ENCODE measurements around the gene ANKS3.

ANKS3 gene

GRCh38 chr16:4689864-4690704, 44.0 kb downstream of the ANKS3 start:
- peaks cover 11% of the 10 kb centered on the region for H3K36me3 ChIP-seq (ENCODE audit: control insufficient read depth, insufficient read depth, low read length)
- no peaks in the 10 kb centered on the region for H3K27me3 ChIP-seq (ENCODE audit: control insufficient read depth, insufficient read depth, low read length)
- H3K9ac ChIP-seq (ENCODE audit: low read length): no peak overlapping the region
- H3K4me1 ChIP-seq (ENCODE audit: control insufficient read depth, insufficient read depth, low read length): peaks cover 3% of the 10 kb centered on the region
- no peak overlapping the region for H3K4me3 ChIP-seq (ENCODE audit: low read length)
- no peak overlapping the region for H3K27ac ChIP-seq (ENCODE audit: low read depth, low read length)

GRCh38 chr16:4689091-4689671, 44.9 kb downstream of the ANKS3 start:
- no peaks in the 10 kb centered on the region for H3K27me3 ChIP-seq (ENCODE audit: control insufficient read depth, insufficient read depth, low read length)
- H3K9ac ChIP-seq (ENCODE audit: low read length): no peak overlapping the region
- peaks cover 3% of the 10 kb centered on the region for H3K4me1 ChIP-seq (ENCODE audit: control insufficient read depth, insufficient read depth, low read length)
- no peak overlapping the region for H3K4me3 ChIP-seq (ENCODE audit: low read length)
- H3K27ac ChIP-seq (ENCODE audit: low read depth, low read length): no peak overlapping the region
- H3K36me3 ChIP-seq (ENCODE audit: control insufficient read depth, insufficient read depth, low read length): peaks cover 16% of the 10 kb centered on the region

- Histone ChIP-seq H3K27ac (ENCODE audit: low read depth, low read length) (no peak overlapping the region), H3K27me3 (ENCODE audit: control insufficient read depth, insufficient read depth, low read length) (no peaks in the 10 kb centered on the region), H3K4me3 (ENCODE audit: low read length) (no peak overlapping the region), H3K4me1 (ENCODE audit: control insufficient read depth, insufficient read depth, low read length) (peaks cover 3% of the 10 kb centered on the region), H3K36me3 (ENCODE audit: control insufficient read depth, insufficient read depth, low read length) (peaks cover 20% of the 10 kb centered on the region), H3K9ac (ENCODE audit: low read length) (no peak overlapping the region)
Measured at GRCh38 chr16:4688674-4689045, 45.4 kb downstream of the ANKS3 start.

- peaks cover 20% of the 10 kb centered on the region for H3K36me3 ChIP-seq (ENCODE audit: control insufficient read depth, insufficient read depth, low read length)
Measured at GRCh38 chr16:4687946-4688673, 46.0 kb downstream of the ANKS3 start.

GRCh38 chr16:4687416-4687815, 46.7 kb downstream of the ANKS3 start:
- no peaks in the 10 kb centered on the region for H3K27me3 ChIP-seq (ENCODE audit: control insufficient read depth, insufficient read depth, low read length)
- H3K36me3 ChIP-seq (ENCODE audit: control insufficient read depth, insufficient read depth, low read length): peaks cover 20% of the 10 kb centered on the region
- H3K9ac ChIP-seq (ENCODE audit: low read length): no peak overlapping the region
- no peak overlapping the region for H3K4me3 ChIP-seq (ENCODE audit: low read length)
- H3K4me1 ChIP-seq (ENCODE audit: control insufficient read depth, insufficient read depth, low read length): no peaks in the 10 kb centered on the region
- no peak overlapping the region for H3K27ac ChIP-seq (ENCODE audit: low read depth, low read length)

More at GRCh38 chr16:4687946-4688673, 46.0 kb downstream of the ANKS3 start:
- Histone ChIP-seq H3K4me1 (ENCODE audit: control insufficient read depth, insufficient read depth, low read length) (peaks cover 3% of the 10 kb centered on the region), H3K27ac (ENCODE audit: low read depth, low read length) (no peak overlapping the region), H3K4me3 (ENCODE audit: low read length) (no peak overlapping the region), H3K27me3 (ENCODE audit: control insufficient read depth, insufficient read depth, low read length) (no peaks in the 10 kb centered on the region), H3K9ac (ENCODE audit: low read length) (no peak overlapping the region)

- Histone ChIP-seq H3K36me3 (ENCODE audit: control insufficient read depth, insufficient read depth, low read length) (peaks cover 20% of the 10 kb centered on the region), H3K27ac (ENCODE audit: low read depth, low read length) (no peak overlapping the region), H3K27me3 (ENCODE audit: control insufficient read depth, insufficient read depth, low read length) (no peaks in the 10 kb centered on the region), H3K9ac (ENCODE audit: low read length) (no peak overlapping the region), H3K4me3 (ENCODE audit: low read length) (no peak overlapping the region), H3K4me1 (ENCODE audit: control insufficient read depth, insufficient read depth, low read length) (no peaks in the 10 kb centered on the region)
Measured at GRCh38 chr16:4686497-4687210, 47.4 kb downstream of the ANKS3 start.

- no peak overlapping the region for H3K4me3 ChIP-seq (ENCODE audit: low read length)
- no peaks in the 10 kb centered on the region for H3K4me1 ChIP-seq (ENCODE audit: control insufficient read depth, insufficient read depth, low read length)
- no peak overlapping the region for H3K9ac ChIP-seq (ENCODE audit: low read length)
- H3K36me3 ChIP-seq (ENCODE audit: control insufficient read depth, insufficient read depth, low read length): peaks cover 22% of the 10 kb centered on the region
- H3K27ac ChIP-seq (ENCODE audit: low read depth, low read length): no peak overlapping the region
- H3K27me3 ChIP-seq (ENCODE audit: control insufficient read depth, insufficient read depth, low read length): no peaks in the 10 kb centered on the region
Measured at GRCh38 chr16:4685776-4686496, 48.1 kb downstream of the ANKS3 start.

GRCh38 chr16:4685292-4685691, 48.8 kb downstream of the ANKS3 start:
- Histone ChIP-seq H3K36me3 (ENCODE audit: control insufficient read depth, insufficient read depth, low read length) (peaks cover 22% of the 10 kb centered on the region), H3K4me1 (ENCODE audit: control insufficient read depth, insufficient read depth, low read length) (no peaks in the 10 kb centered on the region), H3K27ac (ENCODE audit: low read depth, low read length) (no peak overlapping the region), H3K27me3 (ENCODE audit: control insufficient read depth, insufficient read depth, low read length) (no peaks in the 10 kb centered on the region), H3K4me3 (ENCODE audit: low read length) (no peak overlapping the region), H3K9ac (ENCODE audit: low read length) (no peak overlapping the region)

GRCh38 chr16:4684763-4685162, 49.3 kb downstream of the ANKS3 start:
- Histone ChIP-seq H3K4me1 (ENCODE audit: control insufficient read depth, insufficient read depth, low read length) (no peaks in the 10 kb centered on the region), H3K9ac (ENCODE audit: low read length) (no peak overlapping the region), H3K36me3 (ENCODE audit: control insufficient read depth, insufficient read depth, low read length) (peaks cover 22% of the 10 kb centered on the region), H3K27ac (ENCODE audit: low read depth, low read length) (no peak overlapping the region), H3K27me3 (ENCODE audit: control insufficient read depth, insufficient read depth, low read length) (no peaks in the 10 kb centered on the region), H3K4me3 (ENCODE audit: low read length) (no peak overlapping the region)

- Histone ChIP-seq H3K9ac (ENCODE audit: low read length) (no peak overlapping the region), H3K27me3 (ENCODE audit: control insufficient read depth, insufficient read depth, low read length) (no peaks in the 10 kb centered on the region), H3K27ac (ENCODE audit: low read depth, low read length) (no peak overlapping the region), H3K36me3 (ENCODE audit: control insufficient read depth, insufficient read depth, low read length) (peaks cover 21% of the 10 kb centered on the region), H3K4me1 (ENCODE audit: control insufficient read depth, insufficient read depth, low read length) (no peaks in the 10 kb centered on the region), H3K4me3 (ENCODE audit: low read length) (no peak overlapping the region)
Measured at GRCh38 chr16:4684058-4684715, 49.9 kb downstream of the ANKS3 start.

- H3K4me3 ChIP-seq (ENCODE audit: low read length): no peak overlapping the region
- no peaks in the 10 kb centered on the region for H3K27me3 ChIP-seq (ENCODE audit: control insufficient read depth, insufficient read depth, low read length)
- peaks cover 16% of the 10 kb centered on the region for H3K36me3 ChIP-seq (ENCODE audit: control insufficient read depth, insufficient read depth, low read length)
- no peak overlapping the region for H3K9ac ChIP-seq (ENCODE audit: low read length)
- no peak overlapping the region for H3K27ac ChIP-seq (ENCODE audit: low read depth, low read length)
- no peaks in the 10 kb centered on the region for H3K4me1 ChIP-seq (ENCODE audit: control insufficient read depth, insufficient read depth, low read length)
Measured at GRCh38 chr16:4683255-4684057, 50.6 kb downstream of the ANKS3 start.

Measured in rectal smooth muscle tissue (tissue), 1 donor.